Stimulated activated CD4-positive, alpha-beta T cell treated with anti-CD3 and anti-CD28 coated beads, TNF-alpha, amount 100 ng/mL, for 4 hours (primary cell): ENCODE results near the gene UBE2S.
A peak's percentile ranks its signal among the peaks of the same experiment; 100 is the strongest.
"Not testable (repeated sequence)": the region's sequence is repeated elsewhere in the genome, so short reads cannot be mapped to it uniquely, and the experiment has no call there.

Source experiments
- DNase-seq, 3 experiments: peaks; one replicate each; pipeline ENCODE4 v3.0.0-alpha.2; 2020; ENCODE audit warnings: low read depth in 3 of 3

The UBE2S gene

DNA sequence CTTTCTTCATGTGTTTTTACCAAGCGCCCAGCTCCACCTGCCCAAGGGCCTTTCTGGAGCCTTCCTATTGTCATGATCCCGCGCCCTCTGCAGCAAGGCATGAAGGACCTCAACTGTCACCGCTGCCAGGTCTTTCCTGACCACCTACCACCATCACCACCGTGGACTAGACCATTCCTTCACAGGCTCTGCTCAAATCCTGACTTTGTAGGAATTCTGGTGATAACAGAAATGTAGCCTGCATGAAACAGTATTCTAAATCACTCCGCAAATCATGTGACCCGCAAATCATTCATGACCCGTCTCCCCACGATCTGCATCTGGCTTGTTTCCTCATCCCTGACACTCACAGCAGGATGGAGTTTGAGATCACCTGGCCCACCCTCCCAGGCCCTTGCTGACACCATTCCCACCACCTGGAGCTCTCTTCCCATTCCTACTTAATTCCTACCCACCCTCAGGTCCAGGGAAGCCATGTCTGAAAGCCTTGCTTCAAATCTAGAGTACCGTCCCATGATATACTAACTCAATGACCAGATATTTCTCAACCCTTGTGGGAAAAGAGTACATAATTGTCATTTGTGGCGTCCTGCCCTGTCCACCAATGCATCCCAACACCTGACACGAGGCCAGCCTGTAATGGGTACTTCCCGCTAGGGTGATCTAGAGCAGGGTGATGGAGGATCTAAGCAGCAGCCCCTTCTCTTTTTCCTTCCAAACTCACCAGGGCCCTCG is 1.3 kb downstream of the UBE2S start:
- DNase-seq: no peak

GRCh38 chr19:55405638-55406037 is 1.9 kb downstream of the UBE2S start:
- DNase-seq: no peak

DNA sequence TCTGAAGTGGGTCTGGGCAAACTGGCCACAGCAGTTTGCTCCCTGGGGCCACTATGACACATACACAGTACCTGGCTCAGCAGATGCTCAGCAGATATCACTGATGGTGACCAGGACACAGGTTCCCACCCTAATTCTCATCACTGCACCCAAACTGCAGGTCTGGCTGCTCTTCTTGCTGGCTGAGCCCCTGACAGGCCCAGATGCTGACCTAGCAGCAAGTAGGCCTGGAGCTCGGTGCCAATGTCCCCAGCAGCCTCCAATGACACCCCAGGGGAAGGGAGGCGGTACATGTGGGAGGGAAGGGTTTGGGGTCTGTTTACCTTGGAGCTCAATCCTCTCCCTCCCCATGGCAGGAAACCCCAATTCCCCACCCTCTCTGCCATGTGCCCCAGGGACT is 5.1 kb downstream of the UBE2S start:
- no peak for DNase-seq

DNA sequence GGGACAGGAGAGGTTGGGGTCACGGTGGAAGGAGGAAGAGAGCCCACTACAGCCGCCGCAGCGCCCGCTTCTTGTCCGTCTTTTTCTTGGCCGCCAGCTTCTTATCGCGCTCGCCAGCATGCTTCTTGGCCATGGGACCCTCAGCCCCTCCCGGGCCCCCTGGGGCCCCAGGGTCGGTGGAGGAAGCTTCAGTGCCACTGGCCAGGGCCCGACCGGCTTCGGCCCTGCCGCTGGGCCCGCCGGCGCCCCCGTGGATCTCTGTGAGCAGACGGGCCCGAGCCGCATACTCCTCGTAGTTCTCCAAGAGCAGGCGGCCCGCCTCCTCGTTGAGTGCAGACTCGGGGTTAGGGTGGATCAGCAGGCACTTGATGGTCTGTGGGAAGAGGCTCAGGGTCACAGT is 6.2 kb downstream of the UBE2S start:
- DNase-seq: not testable (repeated sequence)

GRCh38 chr19:55400281-55401087 is 7.1 kb downstream of the UBE2S start:
- no peak for DNase-seq

DNA sequence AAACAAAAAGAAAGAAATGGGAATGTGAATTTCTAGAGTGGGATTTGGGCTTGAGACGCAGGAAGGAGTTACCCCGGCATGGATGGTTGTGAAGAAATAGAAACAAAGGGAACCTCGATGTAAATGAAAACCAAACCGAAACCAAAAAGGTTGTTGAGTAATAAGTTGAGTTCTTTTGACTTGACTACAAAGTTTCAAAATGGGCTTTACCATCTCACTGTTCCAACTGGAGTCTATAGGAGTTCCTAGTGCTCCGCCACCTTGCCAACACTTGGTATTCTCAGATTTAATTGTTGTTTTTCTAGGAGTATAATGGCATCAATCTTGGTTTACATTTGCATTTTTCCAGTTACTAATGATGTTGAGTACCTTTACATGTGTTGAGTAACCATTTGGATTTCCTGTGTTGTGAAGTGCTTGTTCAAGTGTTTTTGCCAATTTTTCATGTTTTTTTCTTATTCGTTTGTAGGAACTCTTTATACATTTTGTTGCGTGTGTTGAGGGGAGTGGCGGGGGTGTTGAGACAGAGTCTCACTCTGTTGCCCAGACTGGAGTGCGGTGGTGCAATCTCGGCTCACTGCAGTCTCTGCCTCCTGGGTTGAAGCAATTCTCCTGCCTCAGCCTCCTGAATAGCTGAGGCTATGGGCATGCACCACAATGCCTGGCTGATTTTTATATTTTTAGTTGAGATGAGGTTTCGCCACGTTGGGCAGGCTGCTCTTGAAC is 9.2 kb downstream of the UBE2S start:
- DNase-seq: no peak

DNA sequence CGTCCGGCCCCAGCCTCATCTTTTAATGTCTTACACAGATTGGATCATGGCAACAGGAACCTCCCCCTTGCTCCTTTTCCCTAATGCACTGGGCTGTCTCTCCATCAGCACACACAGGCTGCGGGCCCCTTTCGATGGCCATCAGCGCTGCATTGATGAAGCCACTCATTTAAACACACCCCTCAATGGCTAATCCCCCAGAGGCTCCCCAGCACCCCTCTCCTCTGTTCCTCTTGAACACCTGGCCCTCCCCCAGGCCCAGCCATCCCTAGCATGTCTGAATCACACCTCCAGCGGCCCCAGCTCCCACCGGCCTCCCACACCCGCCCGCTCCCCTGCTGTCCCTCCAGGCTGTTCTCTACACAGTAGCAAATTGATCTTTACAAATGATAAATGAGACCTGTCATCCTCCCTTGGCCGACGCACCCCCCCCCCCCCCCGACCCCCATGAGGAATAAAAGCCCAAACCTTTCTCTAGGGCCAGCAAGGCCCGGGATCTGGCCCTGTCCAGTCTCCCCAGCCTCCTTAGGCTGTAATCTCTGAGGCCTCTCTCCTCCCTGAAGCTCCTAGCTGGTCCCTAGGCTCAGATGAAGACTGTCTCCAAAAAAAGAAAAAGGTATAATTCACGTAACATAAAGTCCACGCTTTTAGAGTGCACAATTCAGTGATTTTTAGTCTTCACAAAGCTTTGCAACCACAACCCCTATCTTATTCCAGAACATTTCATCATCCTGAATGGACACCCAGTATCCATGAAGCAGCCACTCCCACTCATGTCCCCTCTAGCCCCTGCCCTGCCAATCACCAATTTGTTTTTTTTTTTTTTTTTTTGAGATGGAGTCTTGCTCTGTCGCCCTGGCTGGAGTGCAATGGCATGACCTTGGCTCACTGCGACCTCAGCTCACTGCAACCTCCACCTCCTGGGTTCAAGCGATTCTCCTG is 14.5 kb downstream of the UBE2S start:
- no peak for DNase-seq

DNA sequence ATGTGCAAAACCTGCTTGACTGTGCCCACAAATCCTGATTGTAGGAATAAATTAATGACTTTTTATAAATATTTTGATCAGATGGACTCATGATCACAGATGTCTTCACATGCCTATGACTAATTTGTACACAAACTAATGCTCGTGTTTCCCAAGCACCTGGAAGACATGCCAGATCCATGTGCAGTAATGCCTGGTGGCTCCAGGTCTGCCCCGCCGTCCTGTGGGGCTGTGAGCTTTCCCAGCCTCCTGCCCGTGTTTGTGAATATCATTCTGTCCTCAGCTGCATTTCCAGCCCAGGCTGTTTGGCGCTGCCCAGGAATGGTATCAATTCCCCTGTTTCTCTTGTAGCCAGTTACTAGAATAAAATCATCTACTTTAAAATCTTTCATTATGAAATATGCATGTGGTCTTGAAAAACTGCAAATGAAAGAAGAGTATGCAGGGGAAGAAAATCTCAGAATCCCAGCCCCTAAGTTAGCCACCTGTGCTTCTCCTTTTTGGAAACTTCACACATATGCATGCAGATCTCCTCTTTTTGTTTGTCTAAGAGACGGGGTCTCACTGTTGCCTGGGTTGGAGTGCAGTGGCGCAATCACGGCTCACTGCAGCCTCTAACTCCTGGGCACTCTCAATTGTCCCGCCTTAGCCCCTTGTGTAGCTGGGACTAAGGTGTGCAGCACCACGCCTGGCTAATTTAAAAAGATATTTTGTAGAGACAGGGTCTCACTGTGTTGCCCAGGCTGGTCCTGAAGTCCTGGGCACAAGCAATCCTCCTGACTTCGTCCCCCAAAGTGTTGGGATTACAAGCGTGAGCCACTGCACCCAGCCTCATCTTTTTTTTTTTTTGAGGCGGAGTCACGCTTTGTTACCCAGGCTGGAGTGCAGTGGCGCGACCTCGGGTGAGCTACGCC is 15.6 kb downstream of the UBE2S start:
- DNase-seq: no peak

- no peak for DNase-seq
Measured at GRCh38 chr19:55391191-55391670, 16.4 kb downstream of the UBE2S start.

- DNase-seq: no peak
Measured at GRCh38 chr19:55390461-55390880, 17.1 kb downstream of the UBE2S start.

DNA sequence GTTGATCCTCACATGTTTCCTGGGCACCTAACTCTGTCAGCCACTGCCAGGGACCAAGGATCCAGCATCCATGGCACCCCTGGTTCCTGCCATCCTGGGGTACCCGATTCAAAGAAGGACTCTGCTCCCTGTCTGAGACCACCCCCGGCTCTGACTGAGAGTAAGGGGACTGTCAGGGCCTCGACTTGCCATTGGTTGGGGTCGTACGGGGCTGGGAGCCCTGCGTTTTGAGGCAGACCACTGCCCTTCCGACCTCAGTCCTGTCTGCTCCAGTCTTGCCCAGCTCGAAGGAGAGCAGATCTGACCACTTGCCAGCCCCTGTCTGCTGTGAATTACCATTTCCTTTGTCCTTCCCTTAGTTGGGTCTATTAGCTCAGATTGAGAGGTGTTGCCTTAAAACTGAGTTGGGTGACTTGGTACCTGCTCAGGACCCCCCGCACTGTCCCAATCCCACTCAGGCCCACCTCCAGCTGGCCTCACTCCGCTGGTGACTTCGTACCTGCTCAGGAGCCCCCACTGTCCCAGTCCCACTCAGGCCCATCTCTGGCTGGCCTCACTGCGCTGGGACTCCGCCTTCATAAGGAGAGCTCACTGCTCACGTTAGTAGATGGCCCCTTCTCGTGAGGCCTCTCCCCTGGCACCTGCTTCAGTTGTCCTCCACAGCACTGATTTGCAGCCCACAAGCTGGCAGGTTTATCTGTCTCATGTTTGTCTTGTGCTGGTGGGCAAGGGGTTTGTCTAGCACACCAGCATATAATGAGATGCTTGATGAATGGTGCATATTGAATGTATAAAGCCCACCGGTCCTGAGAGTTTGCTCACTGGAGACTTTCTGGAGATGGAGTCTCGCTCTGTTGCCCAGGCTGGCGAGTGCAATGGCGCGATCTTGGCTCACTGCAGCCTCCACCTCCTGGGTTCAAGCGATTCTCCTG is 17.9 kb downstream of the UBE2S start:
- DNase-seq: no peak

DNA sequence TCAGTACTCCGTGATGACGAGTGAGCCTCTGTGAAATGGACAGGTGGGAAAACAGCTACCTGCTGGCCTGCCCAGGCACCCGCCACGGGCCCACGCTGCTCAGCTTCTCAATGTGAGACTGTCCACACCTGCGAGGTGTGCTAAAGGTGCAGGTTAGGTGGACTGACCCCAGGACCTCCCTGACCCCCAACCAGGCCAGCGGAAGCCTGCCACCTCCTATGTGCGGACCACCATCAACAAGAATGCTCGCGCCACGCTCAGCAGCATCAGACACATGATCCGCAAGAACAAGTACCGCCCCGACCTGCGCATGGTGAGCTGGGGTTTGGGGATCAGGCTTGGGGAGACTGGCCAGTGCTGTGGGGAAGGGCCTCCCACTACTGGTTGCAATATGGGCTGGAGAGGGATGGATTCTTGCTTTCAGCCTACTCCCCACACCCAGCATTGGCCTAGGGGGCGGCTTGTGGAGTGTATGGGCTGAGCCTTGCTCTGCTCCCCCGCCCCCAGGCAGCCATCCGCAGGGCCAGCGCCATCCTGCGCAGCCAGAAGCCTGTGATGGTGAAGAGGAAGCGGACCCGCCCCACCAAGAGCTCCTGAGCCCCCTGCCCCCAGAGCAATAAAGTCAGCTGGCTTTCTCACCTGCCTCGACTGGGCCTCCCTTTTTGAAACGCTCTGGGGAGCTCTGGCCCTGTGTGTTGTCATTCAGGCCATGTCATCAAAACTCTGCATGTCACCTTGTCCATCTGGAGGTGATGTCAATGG is 19.7 kb downstream of the UBE2S start:
- DNase-seq: no peak

DNA sequence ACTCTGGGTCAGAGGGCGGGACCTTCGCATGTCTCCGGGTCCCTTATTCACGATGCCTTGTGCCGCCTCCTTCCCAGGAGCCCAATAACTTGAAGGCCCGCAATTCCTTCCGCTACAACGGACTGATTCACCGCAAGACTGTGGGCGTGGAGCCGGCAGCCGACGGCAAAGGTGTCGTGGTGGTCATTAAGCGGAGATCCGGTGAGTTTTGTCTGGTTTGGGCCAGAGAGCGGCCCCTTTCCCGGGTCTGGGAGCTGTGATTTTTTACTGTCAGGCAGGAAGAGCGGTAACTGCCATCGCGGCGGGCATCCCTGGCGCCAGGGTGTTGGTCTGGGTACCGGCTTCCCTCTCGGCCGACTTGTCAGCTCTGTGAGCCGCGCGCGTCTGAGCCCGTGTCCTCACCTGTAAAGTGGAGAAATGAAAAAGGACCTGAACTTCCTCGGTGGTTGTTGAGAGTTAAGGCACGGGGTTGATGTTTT is 21.1 kb downstream of the UBE2S start:
- DNase-seq: no peak

DNA sequence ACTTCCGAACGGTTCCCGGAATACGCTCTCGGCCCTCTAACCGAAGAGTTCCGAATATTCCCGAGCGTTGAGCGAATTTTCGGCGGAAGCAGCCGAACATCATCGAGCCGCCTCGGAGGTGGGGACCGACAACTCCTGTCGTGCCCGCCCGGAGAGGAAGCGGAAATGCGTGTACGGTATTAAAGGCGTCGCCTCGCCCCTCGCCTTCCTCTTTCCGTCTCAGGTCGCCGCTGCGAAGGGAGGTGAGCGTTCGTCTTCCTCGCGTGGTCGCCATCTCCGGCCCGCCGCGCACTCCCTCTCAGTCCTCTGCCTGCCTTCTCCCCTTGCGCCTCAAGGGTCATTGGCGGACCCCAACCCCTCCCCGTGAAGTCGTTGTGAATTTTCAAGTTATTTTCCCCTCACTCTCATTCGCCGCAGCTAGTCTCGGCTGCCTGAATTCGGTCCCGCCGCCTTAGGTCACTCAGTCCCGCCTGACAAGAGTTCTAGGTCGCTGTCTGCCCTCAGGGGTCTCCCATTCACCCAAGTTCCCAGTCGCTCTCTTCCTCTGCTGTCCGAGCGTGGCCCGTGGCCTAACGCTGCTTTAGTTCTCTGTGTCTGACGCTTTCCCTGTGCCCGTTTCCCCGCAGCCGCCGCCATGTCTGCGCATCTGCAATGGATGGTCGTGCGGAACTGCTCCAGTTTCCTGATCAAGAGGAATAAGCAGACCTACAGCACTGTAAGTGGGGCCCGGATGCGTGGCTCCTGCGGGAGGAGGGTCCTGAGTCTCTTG is 21.7 kb downstream of the UBE2S start, which contains the start of gene RPL28:
Gene RPL28, plus strand, starts transcription at position 209 of the 769 bp plus-strand sequence. Its CDS starts 426 bp downstream, at position 635.
- DNase-seq: peak; percentile 95 to 98 (median 97)

DNA sequence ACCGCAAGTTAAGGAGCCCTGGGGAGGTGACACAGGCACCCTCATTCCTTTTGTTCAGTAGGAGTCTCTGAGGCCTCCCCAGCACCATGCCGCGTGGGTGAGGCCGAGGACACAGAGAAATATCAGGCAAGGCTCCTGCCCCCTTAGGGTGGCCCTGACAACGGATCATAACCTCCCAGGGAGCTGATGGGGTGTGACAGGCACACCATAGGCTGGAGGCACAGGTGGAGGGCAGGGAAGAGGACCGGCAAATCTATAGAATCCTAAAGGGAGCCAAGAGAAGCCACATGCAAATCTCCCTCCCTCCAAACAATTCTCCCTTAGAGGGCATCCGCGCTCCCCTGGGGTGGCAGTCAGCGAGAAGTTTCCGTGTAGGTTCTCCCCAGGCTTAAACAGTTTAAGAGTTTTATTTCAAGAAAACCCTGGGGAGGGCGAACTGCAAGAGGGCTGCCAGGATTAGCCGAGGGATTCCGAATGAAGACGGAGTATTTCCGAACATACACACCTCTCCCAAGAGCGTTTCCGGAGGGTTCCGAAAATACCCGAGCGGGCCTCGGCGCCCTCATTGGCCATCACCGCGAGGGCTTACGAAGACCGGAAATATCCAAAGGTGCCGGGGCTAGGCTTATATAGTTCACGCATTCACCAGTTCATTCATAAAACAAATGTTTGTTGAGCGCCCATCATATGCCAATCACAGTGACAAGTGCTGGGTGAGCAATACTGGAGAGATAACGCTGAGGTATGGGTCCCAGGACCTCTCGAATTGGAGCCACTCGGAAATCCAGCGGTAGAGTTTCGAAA is 22.5 kb downstream of the UBE2S start:
- peak; percentile 87 to 91 (median 91) for DNase-seq
